ENCODE measurements around the gene PAXIP1.

The PAXIP1 gene

GRCh38 chr7:154907651-154908620 is 95.0 kb downstream of the PAXIP1 start:
- TF ChIP-seq ZBTB7A (IDR thresholded peaks at IDR 0.05; ENCODE audit: low read depth), result no peak
- TF ChIP-seq CEBPB (IDR thresholded peaks at IDR 0.05), result no peak
- no peak for TF ChIP-seq RAD21 (IDR thresholded peaks at IDR 0.05; ENCODE audit: low read depth)
- TF ChIP-seq EGR1 (IDR thresholded peaks at IDR 0.05), result no peak
- TF ChIP-seq NFIC (IDR thresholded peaks at IDR 0.05), result no peak
- TF ChIP-seq TAF1 (IDR thresholded peaks at IDR 0.05; ENCODE audit: low read depth), result no peak
- TF ChIP-seq YY1 (IDR thresholded peaks at IDR 0.05; ENCODE audit: low read depth), result no peak
- no peak for TF ChIP-seq USF1 (IDR thresholded peaks at IDR 0.05)
- no peak for TF ChIP-seq REST (IDR thresholded peaks at IDR 0.05; ENCODE audit: low read depth)

DNA sequence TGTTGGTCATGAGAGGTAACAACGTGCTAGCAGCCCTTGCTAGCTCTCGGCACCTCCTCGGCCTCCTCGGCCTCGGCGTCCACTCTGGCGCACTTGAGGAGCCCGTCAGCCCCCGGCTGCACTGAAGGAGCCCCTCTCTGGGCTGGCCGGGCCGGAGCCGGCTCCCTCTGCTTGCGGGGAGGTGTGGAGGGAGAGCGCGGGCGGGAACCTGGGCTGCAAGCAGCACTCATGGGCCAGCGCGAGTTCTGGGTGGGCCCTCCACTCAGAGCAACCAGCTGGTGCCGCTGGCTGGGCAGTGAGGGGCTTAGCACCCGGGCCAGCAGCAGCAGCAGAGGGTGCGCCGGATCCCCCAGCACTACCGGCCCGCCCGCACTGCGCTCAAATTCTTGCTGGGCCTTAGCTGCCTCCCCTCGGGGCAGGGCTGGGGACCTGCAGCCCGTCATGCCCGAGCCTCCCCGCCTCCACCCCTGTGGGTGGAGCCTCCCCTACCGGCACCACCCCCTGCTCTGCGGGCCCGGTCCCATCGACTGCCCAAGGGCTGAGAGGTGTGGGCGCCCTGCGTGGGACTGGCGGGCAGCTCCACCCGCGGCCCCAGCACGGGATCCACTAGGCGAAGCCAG is 96.1 kb downstream of the PAXIP1 start:
- TF ChIP-seq ZBTB7A (IDR thresholded peaks at IDR 0.05; ENCODE audit: low read depth), result no peak
- TF ChIP-seq CEBPB (IDR thresholded peaks at IDR 0.05), result no peak
- no peak for TF ChIP-seq CREB1 (IDR thresholded peaks at IDR 0.05; ENCODE audit: low read depth)
- no peak for TF ChIP-seq EGR1 (IDR thresholded peaks at IDR 0.05)

DNA sequence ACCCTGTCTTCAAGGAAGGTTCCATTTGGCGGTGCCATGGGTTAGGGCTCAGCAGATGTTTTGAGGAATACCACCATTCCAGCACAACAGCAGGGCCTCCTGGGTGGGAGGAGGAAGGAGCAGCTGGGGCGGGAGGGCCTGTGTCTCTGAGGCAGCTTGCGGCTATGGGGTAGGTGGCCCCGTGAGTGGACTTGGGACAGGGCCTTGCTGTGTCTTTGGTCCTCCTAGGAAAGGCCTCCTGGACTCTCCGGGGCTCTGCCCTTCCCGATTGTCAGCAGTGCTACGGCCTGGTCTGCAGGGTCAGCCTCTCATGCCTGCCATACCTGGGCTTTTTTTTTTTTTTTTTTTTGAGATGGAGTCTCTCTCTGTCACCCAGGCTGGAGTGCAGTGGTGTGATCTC is 96.7 kb downstream of the PAXIP1 start:
- no peak for TF ChIP-seq EP300 (IDR thresholded peaks at IDR 0.05; ENCODE audit: borderline replicate concordance)
- TF ChIP-seq REST (IDR thresholded peaks at IDR 0.05; ENCODE audit: low read depth), result no peak
- TF ChIP-seq EGR1 (IDR thresholded peaks at IDR 0.05), result no peak
- no peak for TF ChIP-seq NFIC (IDR thresholded peaks at IDR 0.05)
- no peak for TF ChIP-seq TEAD4 (IDR thresholded peaks at IDR 0.05)
- no peak for TF ChIP-seq CEBPB (IDR thresholded peaks at IDR 0.05)
- no peak for TF ChIP-seq YY1 (IDR thresholded peaks at IDR 0.05; ENCODE audit: low read depth)
- TF ChIP-seq TAF1 (IDR thresholded peaks at IDR 0.05; ENCODE audit: low read depth), result no peak
- no peak for TF ChIP-seq RAD21 (IDR thresholded peaks at IDR 0.05; ENCODE audit: low read depth)
- no peak for TF ChIP-seq ZBTB7A (IDR thresholded peaks at IDR 0.05; ENCODE audit: low read depth)
- TF ChIP-seq FOXM1 (IDR thresholded peaks at IDR 0.05; ENCODE audit: borderline replicate concordance, low read depth), result no peak
- TF ChIP-seq, protein P1, sequence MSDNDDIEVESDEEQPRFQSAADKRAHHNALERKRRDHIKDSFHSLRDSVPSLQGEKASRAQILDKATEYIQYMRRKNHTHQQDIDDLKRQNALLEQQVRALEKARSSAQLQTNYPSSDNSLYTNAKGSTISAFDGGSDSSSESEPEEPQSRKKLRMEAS (IDR thresholded peaks at IDR 0.05), result no peak
- TF ChIP-seq TCF12 (IDR thresholded peaks at IDR 0.05; ENCODE audit: low read depth), result no peak
- TF ChIP-seq CREB1 (IDR thresholded peaks at IDR 0.05; ENCODE audit: low read depth), result no peak
- no peak for TF ChIP-seq USF1 (IDR thresholded peaks at IDR 0.05)

GRCh38 chr7:154905615-154906014 is 97.3 kb downstream of the PAXIP1 start:
- TF ChIP-seq CREB1 (IDR thresholded peaks at IDR 0.05; ENCODE audit: low read depth) (no peak), TAF1 (IDR thresholded peaks at IDR 0.05; ENCODE audit: low read depth) (no peak), EGR1 (IDR thresholded peaks at IDR 0.05) (no peak), USF1 (IDR thresholded peaks at IDR 0.05) (no peak), ZBTB7A (IDR thresholded peaks at IDR 0.05; ENCODE audit: low read depth) (no peak), NFIC (IDR thresholded peaks at IDR 0.05) (no peak), TCF12 (IDR thresholded peaks at IDR 0.05; ENCODE audit: low read depth) (no peak), TEAD4 (IDR thresholded peaks at IDR 0.05) (no peak), REST (IDR thresholded peaks at IDR 0.05; ENCODE audit: low read depth) (no peak), EP300 (IDR thresholded peaks at IDR 0.05; ENCODE audit: borderline replicate concordance) (no peak)
